Esophagus squamous epithelium (tissue), 4 donors: ENCODE measurements around the gene ZNF275.

Experiments used
- CTCF ChIP-seq, 6 experiments: fragments of 450-650 bp in 4 of 6; fragments of 200-600 bp in 2 of 6; sonication (generic) in 2 of 6; IDR thresholded peaks; one replicate each; pipeline ENCODE4 v1.5.1; 2016 to 2019; ENCODE audit warnings: antibody characterized with exemption in 6 of 6, mild to moderate bottlenecking in 4 of 6, moderate library complexity in 4 of 6
- POLR2A ChIP-seq, 4 donors: fragments of 450-650 bp; IDR thresholded peaks; one replicate each; pipeline ENCODE4 v1.6.1; 2017; ENCODE audit warnings: antibody characterized with exemption in 4 of 4, mild to moderate bottlenecking in 4 of 4, moderate library complexity in 3 of 4

- TF ChIP-seq CTCF (IDR thresholded peaks at IDR 0.05) (no peak), POLR2A (IDR thresholded peaks at IDR 0.05) (no peak)
Measured at GRCh38 chrX:153333266-153333665, 687 bp upstream of the ZNF275 start.
